ENCODE data around the gene PRAMEF13.
"Not testable (repeated sequence)": the region's sequence is repeated elsewhere in the genome, so short reads cannot be mapped to it uniquely, and the experiment has no call there.

DNA sequence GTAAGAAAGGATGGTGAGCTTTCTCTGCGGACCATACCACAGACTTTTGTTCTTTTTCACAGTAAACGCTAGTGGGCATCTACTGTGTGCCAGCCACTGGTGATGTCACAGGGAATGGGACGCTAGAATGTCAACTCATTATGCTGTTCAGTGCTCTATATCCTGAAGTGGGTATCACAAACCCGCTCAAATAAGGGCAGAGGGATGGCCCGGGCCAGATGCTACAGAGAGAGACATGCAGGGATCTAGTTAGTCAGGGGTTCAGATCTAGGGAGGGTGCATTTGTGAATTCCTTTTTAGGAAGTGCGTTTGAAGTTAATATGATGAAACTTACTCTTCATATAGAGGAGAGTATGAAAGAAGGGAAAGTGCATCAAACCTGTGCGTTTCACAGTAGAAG is 45.9 kb upstream of the PRAMEF13 start:
- TF ChIP-seq CTCF (conservative IDR thresholded peaks at IDR 0.05; ENCODE audit: low read depth in 2 of 2); NANOG (IDR thresholded peaks at IDR 0.05; ENCODE audit: borderline replicate concordance); ZNF114 (CRISPR knock-in tag; IDR thresholded peaks at IDR 0.05); STAT1 (IDR thresholded peaks at IDR 0.05; ENCODE audit: unreplicated experiment); EZH2phosphoT487 (IDR thresholded peaks at IDR 0.05; ENCODE audit: unreplicated experiment): not testable (repeated sequence)
